Measurements from ENCODE around the gene GFPT1.

The GFPT1 gene

GRCh38 chr2:69390001-69390400, 3.0 kb upstream of the GFPT1 start:
- H3K14ac ChIP-seq (ENCODE audit: low read length): no peak overlapping the region
- no peak overlapping the region for H2BK15ac ChIP-seq (ENCODE audit: low read length)
- WGBS, 2 donors (ENCODE audit: extremely low coverage in 2 of 2, insufficient read length in 2 of 2, insufficient replicate concordance in 1 of 2): no CpG with 5 or more reads among the region's 3 CpGs

GRCh38 chr2:69389271-69389670, 2.2 kb upstream of the GFPT1 start:
- no peak overlapping the region for H3K4ac ChIP-seq (ENCODE audit: low read length)
- no peak overlapping the region for H3K27ac ChIP-seq (replicated peaks; ENCODE audit: low read length)
- H2BK15ac ChIP-seq (ENCODE audit: low read length): no peak overlapping the region
- no peak overlapping the region for H2AK5ac ChIP-seq (ENCODE audit: low read depth, low read length)
- H3K9me3 ChIP-seq (replicated peaks in 1 of 2; ENCODE audit: control insufficient read depth in 2 of 2, insufficient read depth in 1 of 2, low read depth in 1 of 2, low read length in 2 of 2): no peaks in the 10 kb centered on the region
- H3K4me3 ChIP-seq (ENCODE audit: low read length in 2 of 2): no peak overlapping the region
- no peak overlapping the region for H4K8ac ChIP-seq (ENCODE audit: low read depth, low read length)
- H3K4me1 ChIP-seq (ENCODE audit: control insufficient read depth in 2 of 2, insufficient read depth in 1 of 2, low read depth in 1 of 2, low read length in 2 of 2): peaks cover 5 to 11% of the 10 kb centered on the region in 2 donors
- no peak overlapping the region for H4K91ac ChIP-seq (ENCODE audit: low read depth, low read length, poor library complexity)
- no peak overlapping the region for H3K23ac ChIP-seq (ENCODE audit: low read depth, low read length, poor library complexity)
- peaks cover 0 to 4% of the 10 kb centered on the region in 2 donors for H3K36me3 ChIP-seq (replicated peaks in 1 of 2; ENCODE audit: control insufficient read depth in 2 of 2, insufficient read depth in 2 of 2, low read length in 2 of 2)
- H2BK5ac ChIP-seq (ENCODE audit: low read length): no peak overlapping the region
- H3K27me3 ChIP-seq (ENCODE audit: control insufficient read depth in 3 of 3, insufficient read depth in 3 of 3, low read depth in 1 of 3, low read length in 3 of 3): no peaks in the 10 kb centered on the region
- DNase-seq (ENCODE audit: low spot score): no peak
- H3K18ac ChIP-seq (ENCODE audit: low read length): no peak overlapping the region
- no peak overlapping the region for H2BK120ac ChIP-seq (ENCODE audit: low read depth, low read length)
- no peaks in the 10 kb centered on the region for H3K79me1 ChIP-seq (ENCODE audit: low read depth, low read length)
- no peak overlapping the region for H2AFZ ChIP-seq (ENCODE audit: low read length)
- H3K14ac ChIP-seq (ENCODE audit: low read length): no peak overlapping the region
- H2BK12ac ChIP-seq (ENCODE audit: low read length): no peak overlapping the region
- no CpG with 5 or more reads among the region's 3 CpGs for WGBS, 2 donors (ENCODE audit: extremely low coverage in 2 of 2, insufficient read length in 2 of 2, insufficient replicate concordance in 1 of 2)
- no peak overlapping the region for H3K9ac ChIP-seq (ENCODE audit: low read depth, low read length, poor library complexity)
- no peak overlapping the region for H3K4me2 ChIP-seq (ENCODE audit: insufficient read depth, low read length, poor library complexity, severe bottlenecking)

More at GRCh38 chr2:69390001-69390400, 3.0 kb upstream of the GFPT1 start:
- no peak overlapping the region for H2BK120ac ChIP-seq (ENCODE audit: low read depth, low read length)
- H3K18ac ChIP-seq (ENCODE audit: low read length): no peak overlapping the region
- no peak overlapping the region for H3K4me2 ChIP-seq (ENCODE audit: insufficient read depth, low read length, poor library complexity, severe bottlenecking)
- H3K4me3 ChIP-seq (ENCODE audit: low read length in 2 of 2): no peak overlapping the region
- no peak for DNase-seq (ENCODE audit: low spot score)
- H3K9me3 ChIP-seq (replicated peaks in 1 of 2; ENCODE audit: control insufficient read depth in 2 of 2, insufficient read depth in 1 of 2, low read depth in 1 of 2, low read length in 2 of 2): no peaks in the 10 kb centered on the region
- no peak overlapping the region for H2BK12ac ChIP-seq (ENCODE audit: low read length)
- no peak overlapping the region for H2BK5ac ChIP-seq (ENCODE audit: low read length)
- no peak overlapping the region for H3K4ac ChIP-seq (ENCODE audit: low read length)
- no peak overlapping the region for H4K91ac ChIP-seq (ENCODE audit: low read depth, low read length, poor library complexity)
- H3K79me1 ChIP-seq (ENCODE audit: low read depth, low read length): no peaks in the 10 kb centered on the region
- H2AK5ac ChIP-seq (ENCODE audit: low read depth, low read length): no peak overlapping the region
- peaks cover 0 to 11% of the 10 kb centered on the region in 2 donors for H3K36me3 ChIP-seq (replicated peaks in 1 of 2; ENCODE audit: control insufficient read depth in 2 of 2, insufficient read depth in 2 of 2, low read length in 2 of 2)
- no peak overlapping the region for H3K27ac ChIP-seq (replicated peaks; ENCODE audit: low read length)
- no peak overlapping the region for H2AFZ ChIP-seq (ENCODE audit: low read length)
- H3K9ac ChIP-seq (ENCODE audit: low read depth, low read length, poor library complexity): no peak overlapping the region
- no peak overlapping the region for H4K8ac ChIP-seq (ENCODE audit: low read depth, low read length)
- H3K23ac ChIP-seq (ENCODE audit: low read depth, low read length, poor library complexity): no peak overlapping the region
- peaks cover 5 to 11% of the 10 kb centered on the region in 2 donors for H3K4me1 ChIP-seq (ENCODE audit: control insufficient read depth in 2 of 2, insufficient read depth in 1 of 2, low read depth in 1 of 2, low read length in 2 of 2)
- no peaks in the 10 kb centered on the region for H3K27me3 ChIP-seq (ENCODE audit: control insufficient read depth in 3 of 3, insufficient read depth in 3 of 3, low read depth in 1 of 3, low read length in 3 of 3)

GRCh38 chr2:69387770-69388481, 899 bp upstream of the GFPT1 start:
- Histone ChIP-seq H3K4me3 (ENCODE audit: low read length in 2 of 2) (peak overlapping the region; percentile 83 to 84), H3K27me3 (ENCODE audit: control insufficient read depth in 3 of 3, insufficient read depth in 3 of 3, low read depth in 1 of 3, low read length in 3 of 3) (no peaks in the 10 kb centered on the region), H3K18ac (ENCODE audit: low read length) (no peak overlapping the region), H3K14ac (ENCODE audit: low read length) (no peak overlapping the region), H2AFZ (ENCODE audit: low read length) (peak overlapping the region; percentile 96), H2BK120ac (ENCODE audit: low read depth, low read length) (no peak overlapping the region), H2AK5ac (ENCODE audit: low read depth, low read length) (no peak overlapping the region), H3K36me3 (replicated peaks in 1 of 2; ENCODE audit: control insufficient read depth in 2 of 2, insufficient read depth in 2 of 2, low read length in 2 of 2) (no peaks in the 10 kb centered on the region), H3K4me1 (ENCODE audit: control insufficient read depth in 2 of 2, insufficient read depth in 1 of 2, low read depth in 1 of 2, low read length in 2 of 2) (peaks cover 5 to 11% of the 10 kb centered on the region in 2 donors), H2BK12ac (ENCODE audit: low read length) (peak overlapping the region; percentile 91), H3K79me1 (ENCODE audit: low read depth, low read length) (no peaks in the 10 kb centered on the region), H3K27ac (replicated peaks; ENCODE audit: low read length) (no peak overlapping the region), H3K9me3 (replicated peaks in 1 of 2; ENCODE audit: control insufficient read depth in 2 of 2, insufficient read depth in 1 of 2, low read depth in 1 of 2, low read length in 2 of 2) (no peaks in the 10 kb centered on the region), H3K23ac (ENCODE audit: low read depth, low read length, poor library complexity) (no peak overlapping the region), H2BK5ac (ENCODE audit: low read length) (no peak overlapping the region), H2BK15ac (ENCODE audit: low read length) (no peak overlapping the region), H4K91ac (ENCODE audit: low read depth, low read length, poor library complexity) (no peak overlapping the region), H4K8ac (ENCODE audit: low read depth, low read length) (no peak overlapping the region), H3K4ac (ENCODE audit: low read length) (no peak overlapping the region), H3K4me2 (ENCODE audit: insufficient read depth, low read length, poor library complexity, severe bottlenecking) (peak overlapping the region; percentile 76), H3K9ac (ENCODE audit: low read depth, low read length, poor library complexity) (no peak overlapping the region)
- no CpG with 5 or more reads among the region's 14 CpGs for WGBS, 2 donors (ENCODE audit: extremely low coverage in 2 of 2, insufficient read length in 2 of 2, insufficient replicate concordance in 1 of 2)
- no peak for DNase-seq (ENCODE audit: low spot score)

- H4K91ac ChIP-seq (ENCODE audit: low read depth, low read length, poor library complexity): no peak overlapping the region
- peak overlapping the region; percentile 95 for H3K9ac ChIP-seq (ENCODE audit: low read depth, low read length, poor library complexity)
- H3K4me2 ChIP-seq (ENCODE audit: insufficient read depth, low read length, poor library complexity, severe bottlenecking): peak overlapping the region; percentile 42
- no peak overlapping the region for H3K14ac ChIP-seq (ENCODE audit: low read length)
- no peaks in the 10 kb centered on the region for H3K9me3 ChIP-seq (replicated peaks in 1 of 2; ENCODE audit: control insufficient read depth in 2 of 2, insufficient read depth in 1 of 2, low read depth in 1 of 2, low read length in 2 of 2)
- H3K36me3 ChIP-seq (replicated peaks in 1 of 2; ENCODE audit: control insufficient read depth in 2 of 2, insufficient read depth in 2 of 2, low read length in 2 of 2): peaks cover 0 to 7% of the 10 kb centered on the region in 2 donors
- WGBS, 2 donors (ENCODE audit: extremely low coverage in 2 of 2, insufficient read length in 2 of 2, insufficient replicate concordance in 1 of 2): no CpG with 5 or more reads among the region's 6 CpGs
- DNase-seq (ENCODE audit: low spot score): no peak
- H3K18ac ChIP-seq (ENCODE audit: low read length): no peak overlapping the region
- H3K4ac ChIP-seq (ENCODE audit: low read length): no peak overlapping the region
- peak overlapping the region; percentile 84 to 99 for H3K4me3 ChIP-seq (ENCODE audit: low read length in 2 of 2)
- H3K27me3 ChIP-seq (ENCODE audit: control insufficient read depth in 3 of 3, insufficient read depth in 3 of 3, low read depth in 1 of 3, low read length in 3 of 3): no peaks in the 10 kb centered on the region
- H2AK5ac ChIP-seq (ENCODE audit: low read depth, low read length): no peak overlapping the region
- H2AFZ ChIP-seq (ENCODE audit: low read length): peak overlapping the region; percentile 96
- H3K79me1 ChIP-seq (ENCODE audit: low read depth, low read length): no peaks in the 10 kb centered on the region
- H2BK120ac ChIP-seq (ENCODE audit: low read depth, low read length): no peak overlapping the region
- no peak overlapping the region for H2BK15ac ChIP-seq (ENCODE audit: low read length)
- H3K27ac ChIP-seq (replicated peaks; ENCODE audit: low read length): no peak overlapping the region
- no peak overlapping the region for H2BK12ac ChIP-seq (ENCODE audit: low read length)
- H3K23ac ChIP-seq (ENCODE audit: low read depth, low read length, poor library complexity): no peak overlapping the region
- H3K4me1 ChIP-seq (ENCODE audit: control insufficient read depth in 2 of 2, insufficient read depth in 1 of 2, low read depth in 1 of 2, low read length in 2 of 2): peaks cover 5 to 11% of the 10 kb centered on the region in 2 donors
- H2BK5ac ChIP-seq (ENCODE audit: low read length): no peak overlapping the region
- H4K8ac ChIP-seq (ENCODE audit: low read depth, low read length): no peak overlapping the region
These were observed 667 bp downstream of the GFPT1 start for GRCh38 chr2:69386360-69386759.
